Activated effector memory CD4-positive, alpha-beta T cell treated with anti-CD3 and anti-CD28 coated beads, Interleukin-2, amount 50 U/mL, for 16 hours (primary cell): ENCODE data around the gene STEAP3.
A peak's percentile ranks its signal among the peaks of the same experiment; 100 is the strongest.

ENCODE experiments used
- DNase-seq: peaks from one replicate; pipeline ENCODE4 v3.0.0-alpha.2; 2020

The STEAP3 gene

GRCh38 chr2:119223521-119224390 lies at the start of gene STEAP3:
TSS of gene STEAP3 (plus strand) at chr2:119223834. CDS start at chr2:119231013, 7,179 bp downstream.
- DNase-seq, result no peak

DNA sequence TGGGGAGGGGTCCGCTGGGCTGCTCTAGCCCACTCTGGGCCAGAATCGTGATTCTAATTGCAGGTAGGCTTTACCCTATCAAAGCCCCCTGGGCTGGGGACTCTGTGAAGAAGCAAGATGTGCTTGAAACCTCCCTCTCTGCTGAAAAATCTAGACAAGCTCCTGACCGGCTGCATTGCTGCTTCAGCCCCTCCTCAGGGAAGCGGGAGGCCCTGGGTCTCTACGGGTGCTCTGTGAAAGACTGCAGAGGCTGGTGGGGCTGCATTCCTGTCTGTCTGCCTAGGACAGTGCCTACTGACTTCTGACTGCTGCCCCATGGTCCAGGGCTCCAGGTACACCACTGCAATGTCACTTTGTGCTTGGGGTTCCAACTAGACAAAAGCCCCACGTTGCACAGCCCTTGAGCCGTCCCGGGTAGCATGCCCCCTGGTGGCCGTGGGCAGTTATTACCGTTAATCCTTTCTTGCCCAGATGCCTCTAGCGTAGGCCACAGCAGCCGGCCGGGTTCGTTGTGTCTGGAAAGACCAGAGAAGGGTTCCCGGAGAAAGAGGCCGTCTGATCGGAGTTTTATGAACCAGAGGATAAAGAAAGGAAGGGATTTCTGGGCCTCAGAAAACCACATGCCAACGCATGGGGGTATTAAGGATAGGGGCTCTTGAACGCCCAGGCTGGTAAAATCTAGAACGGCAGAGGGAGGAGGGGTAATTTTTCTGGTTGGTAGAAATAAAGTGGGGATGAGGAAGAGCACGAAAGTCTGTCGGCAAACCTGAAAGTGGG lies 49.2 kb upstream of the STEAP3 start:
- DNase-seq, result peak; percentile 82

DNA sequence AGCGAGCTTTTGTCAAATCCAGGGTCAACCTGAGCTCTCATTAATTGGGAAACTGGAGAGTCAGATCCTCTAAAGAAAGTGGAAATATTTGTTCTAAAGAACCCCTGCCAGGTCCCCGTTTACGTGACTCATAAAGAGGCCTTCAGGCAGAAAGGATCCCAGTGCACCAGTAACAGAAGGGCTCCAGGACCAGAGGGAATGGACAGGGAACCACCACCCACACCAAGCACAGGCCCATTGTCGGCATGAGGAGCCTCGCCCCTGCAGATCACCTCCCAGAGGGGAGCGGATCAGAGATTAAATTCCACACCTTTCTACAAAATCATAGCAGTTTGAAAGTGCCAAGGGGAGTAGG lies 48.7 kb upstream of the STEAP3 start:
- no peak for DNase-seq

GRCh38 chr2:119175517-119175916 lies 48.1 kb upstream of the STEAP3 start:
- no peak for DNase-seq

DNA sequence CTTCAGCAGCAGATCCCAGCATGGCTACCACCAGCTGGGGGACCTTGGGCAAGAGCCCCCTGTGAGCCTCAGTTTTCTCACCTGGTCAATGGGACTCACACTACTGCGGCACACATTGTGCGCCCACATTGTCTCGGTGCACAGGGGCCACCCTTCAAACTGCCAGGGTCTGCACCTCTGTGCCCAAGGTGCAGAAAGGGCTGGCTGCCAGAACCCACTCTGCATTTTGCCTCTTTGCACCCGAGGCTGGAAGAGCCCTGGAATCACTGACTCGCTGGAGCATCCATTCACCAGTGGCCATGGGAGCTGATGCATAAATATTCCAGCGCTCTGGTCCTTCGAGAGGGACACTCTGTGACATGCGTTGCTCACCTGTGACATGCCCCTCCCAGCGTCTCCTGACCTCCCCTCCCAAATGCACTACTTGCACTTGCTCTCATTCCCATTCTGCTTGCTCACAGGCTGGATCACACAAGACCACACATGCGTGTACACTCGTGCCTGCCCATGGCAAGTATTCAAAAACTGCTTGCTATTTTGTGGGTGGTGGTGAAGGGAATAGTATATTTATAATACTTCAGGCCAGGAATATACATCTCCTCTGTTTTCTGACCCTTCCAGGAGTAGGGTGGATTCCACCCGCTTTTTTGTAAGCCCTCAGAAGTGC lies 46.3 kb upstream of the STEAP3 start:
- no peak for DNase-seq

DNA sequence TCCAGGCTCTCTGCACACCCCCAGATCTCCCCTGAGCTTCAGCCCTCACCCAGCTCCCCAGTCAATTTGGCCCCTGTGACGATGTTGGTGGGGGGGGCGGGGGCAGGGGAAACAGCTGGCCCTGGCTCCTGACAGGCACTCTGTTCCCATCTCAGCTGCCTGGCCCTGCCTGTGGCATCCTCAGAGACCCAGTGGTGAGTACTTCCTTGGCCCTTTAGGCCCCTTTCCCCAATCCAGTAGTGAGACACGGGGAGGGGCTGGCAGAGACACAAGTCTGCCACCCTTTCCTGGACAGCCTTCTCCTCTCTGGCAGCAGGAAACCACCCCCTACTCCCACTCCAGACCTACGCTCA lies 45.8 kb upstream of the STEAP3 start:
- DNase-seq, result no peak

DNA sequence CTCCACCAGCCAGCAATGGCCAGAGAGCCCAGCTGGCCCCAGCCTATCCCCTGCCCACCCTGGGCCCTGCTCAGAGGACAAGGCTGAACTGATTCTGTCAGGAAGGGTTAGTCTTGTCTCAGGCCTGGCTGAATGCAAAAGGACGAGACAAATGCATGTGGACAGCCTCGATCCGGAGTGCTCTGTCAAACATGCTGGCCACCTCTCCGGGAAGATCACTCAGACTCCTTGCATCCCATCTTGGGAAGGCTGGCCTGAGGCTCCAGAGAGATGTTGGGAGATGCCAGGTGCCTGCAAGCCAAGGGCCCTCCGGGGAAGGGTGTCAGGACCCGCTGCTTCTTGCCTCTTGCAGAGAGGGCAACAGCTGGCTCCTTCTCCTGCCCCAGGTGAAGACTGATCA lies 44.9 kb upstream of the STEAP3 start:
- no peak for DNase-seq

- no peak for DNase-seq
These were observed 44.4 kb upstream of the STEAP3 start for GRCh38 chr2:119179202-119179601.

- no peak for DNase-seq
These were observed 43.6 kb upstream of the STEAP3 start for GRCh38 chr2:119179991-119180390.

GRCh38 chr2:119180892-119181291 lies 42.7 kb upstream of the STEAP3 start:
- no peak for DNase-seq

DNA sequence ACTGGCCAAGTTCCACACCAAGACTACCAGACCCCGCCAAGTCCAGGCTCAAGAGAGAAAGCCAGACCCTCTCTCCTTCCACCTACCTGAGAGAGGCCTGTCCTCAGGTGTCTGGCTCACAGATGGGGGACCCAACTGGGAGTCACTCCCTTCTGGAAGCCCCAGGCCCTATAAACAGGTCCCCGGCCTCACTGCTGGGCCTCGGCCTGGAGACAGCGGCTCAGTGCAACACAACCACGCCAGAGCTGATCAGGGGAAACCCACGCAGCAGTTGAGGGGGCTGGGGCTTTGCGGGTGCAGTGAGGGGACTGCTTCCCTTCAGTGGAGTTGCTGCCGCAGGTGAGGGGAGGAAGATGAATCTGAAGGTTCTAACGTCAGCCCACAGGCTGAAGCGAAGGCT lies 42.2 kb upstream of the STEAP3 start:
- no peak for DNase-seq

- DNase-seq, result no peak
These were observed 41.7 kb upstream of the STEAP3 start for GRCh38 chr2:119181791-119182445.

DNA sequence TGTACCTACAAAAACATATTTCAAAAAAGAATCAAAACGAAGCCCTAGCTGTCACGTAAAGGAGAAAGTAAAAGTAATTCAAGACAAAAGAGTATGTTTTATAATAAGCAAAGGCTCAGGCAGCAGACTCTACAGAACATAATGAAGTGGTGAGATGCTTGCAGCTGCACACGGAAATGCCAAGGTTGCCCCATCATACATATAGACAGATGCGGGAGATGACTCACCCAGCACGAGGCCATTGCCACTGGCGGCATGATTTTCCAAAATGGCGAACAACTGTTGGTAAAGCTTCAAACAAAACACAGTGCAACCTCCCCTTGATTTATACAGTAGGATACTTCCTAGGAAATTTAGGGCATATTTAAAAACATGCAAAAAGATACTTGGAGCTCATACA lies 39.1 kb upstream of the STEAP3 start:
- DNase-seq, result no peak

DNA sequence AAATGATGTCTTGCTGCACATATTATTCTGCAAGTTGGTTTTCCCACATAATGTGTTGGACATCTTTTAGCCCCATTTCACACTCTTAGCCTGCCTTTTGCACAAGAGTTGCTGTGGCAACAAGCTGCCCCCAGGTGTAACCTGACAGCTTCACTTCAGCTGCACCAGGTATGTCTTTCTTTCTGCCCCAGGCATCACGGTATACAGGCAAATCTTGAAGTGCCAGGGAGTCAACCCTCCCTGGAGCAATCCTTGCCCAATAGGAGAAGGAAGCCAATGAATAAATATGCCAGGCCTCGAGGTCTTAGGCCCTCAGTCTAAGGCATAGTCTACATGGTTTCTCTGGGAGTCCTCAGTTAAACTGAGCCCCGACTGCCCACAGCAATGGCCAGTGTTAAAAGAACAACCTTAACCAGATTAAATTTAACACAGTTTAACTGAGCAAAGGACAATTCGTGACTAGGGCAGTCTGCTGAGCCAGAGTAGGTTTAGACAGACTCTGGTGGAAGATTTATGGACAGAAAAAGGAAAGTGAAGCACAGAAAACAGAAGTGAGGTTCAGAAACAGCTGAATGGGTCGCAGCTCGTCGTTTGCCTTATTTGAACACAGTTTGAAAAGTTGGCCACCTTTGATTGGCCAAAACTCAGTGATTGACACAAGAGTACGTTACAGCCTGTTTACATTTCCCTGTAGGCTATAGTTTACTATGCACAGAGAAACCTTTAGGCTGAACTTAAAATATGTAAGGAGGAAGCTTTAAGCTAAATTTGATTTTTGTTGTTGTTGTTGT lies 33.1 kb upstream of the STEAP3 start:
- DNase-seq, result no peak

- DNase-seq, result no peak
These were observed 30.7 kb upstream of the STEAP3 start for GRCh38 chr2:119192893-119193292.

DNA sequence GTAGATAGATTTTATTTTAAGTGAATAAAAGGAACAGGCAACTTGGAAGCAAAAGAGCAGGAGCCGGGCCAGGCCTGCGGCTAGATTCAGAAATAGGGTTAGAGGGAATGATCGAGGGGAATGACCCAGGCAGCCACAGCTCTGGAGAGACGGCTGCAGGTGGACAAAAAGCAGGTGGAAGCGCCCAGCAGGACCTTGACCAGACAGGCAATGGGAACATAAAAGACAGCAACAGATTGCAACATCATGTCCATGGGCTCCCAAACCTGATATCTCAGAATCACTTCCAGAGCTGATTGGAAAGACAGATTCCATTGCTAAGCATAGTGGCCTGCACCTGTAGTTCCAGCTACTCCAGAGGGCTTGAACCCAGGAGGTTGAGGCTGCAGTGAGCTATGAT lies 28.6 kb upstream of the STEAP3 start:
- no peak for DNase-seq

DNA sequence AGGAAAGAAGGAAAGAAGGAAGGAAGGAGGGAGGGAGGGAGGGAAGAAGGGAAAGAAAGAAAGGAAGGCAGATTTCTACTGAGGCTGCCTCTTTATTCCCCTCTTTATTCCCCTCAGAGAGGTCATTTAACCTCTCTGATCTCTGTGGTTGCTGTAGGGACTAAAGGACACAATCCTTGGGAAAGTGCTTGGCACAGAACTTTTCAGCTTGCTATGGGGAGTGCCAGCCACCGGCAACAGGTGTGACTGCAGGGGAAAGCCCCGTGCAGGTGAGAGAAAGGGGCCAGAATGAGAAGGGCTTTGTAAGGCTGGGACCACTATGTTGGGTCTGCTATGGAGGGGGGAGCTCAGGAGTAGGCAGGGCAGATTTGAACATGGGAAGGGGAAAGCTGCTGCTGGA lies 27.7 kb upstream of the STEAP3 start:
- no peak for DNase-seq

DNA sequence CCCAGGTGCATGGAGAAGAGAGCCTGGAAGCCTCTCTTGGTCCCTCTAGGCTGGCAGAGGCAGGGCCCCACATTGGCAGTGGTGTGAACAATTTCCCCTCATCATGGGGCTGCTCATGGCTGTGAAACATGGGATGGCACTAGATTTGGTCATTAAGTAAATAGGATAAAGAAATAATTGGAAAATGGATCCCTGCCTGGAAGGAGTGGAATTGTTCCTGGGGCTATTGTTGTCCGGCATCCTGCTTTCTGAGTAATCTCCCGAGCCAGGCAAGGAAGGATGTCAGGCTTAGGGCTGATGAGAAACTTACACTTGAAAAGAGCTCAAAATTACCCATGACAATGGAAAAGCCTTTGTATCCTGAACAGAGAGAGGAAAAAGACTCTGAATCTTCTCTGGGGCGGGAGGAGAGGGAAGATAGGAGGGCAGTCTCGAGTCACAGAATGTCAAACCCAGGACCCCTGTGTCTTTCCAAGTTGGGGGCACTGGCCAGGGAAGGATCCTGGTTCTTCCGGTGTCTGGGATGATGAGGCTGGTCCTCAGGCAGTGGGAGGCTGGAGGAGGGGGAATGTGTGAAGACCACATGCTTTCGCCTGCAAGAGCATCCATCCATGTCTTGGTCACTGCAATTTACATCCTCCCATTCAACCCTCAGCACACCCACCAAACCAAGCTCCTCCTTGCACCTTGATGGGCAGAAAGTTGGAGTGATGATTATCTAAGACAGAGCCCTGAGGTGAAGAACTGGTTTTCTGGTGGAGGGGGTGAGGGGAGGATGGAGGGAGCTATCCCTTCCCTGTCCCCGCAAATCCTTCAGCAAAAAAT lies 27.1 kb upstream of the STEAP3 start:
- DNase-seq, result no peak

- DNase-seq, result no peak
These were observed 26.6 kb upstream of the STEAP3 start for GRCh38 chr2:119197126-119197405.

DNA sequence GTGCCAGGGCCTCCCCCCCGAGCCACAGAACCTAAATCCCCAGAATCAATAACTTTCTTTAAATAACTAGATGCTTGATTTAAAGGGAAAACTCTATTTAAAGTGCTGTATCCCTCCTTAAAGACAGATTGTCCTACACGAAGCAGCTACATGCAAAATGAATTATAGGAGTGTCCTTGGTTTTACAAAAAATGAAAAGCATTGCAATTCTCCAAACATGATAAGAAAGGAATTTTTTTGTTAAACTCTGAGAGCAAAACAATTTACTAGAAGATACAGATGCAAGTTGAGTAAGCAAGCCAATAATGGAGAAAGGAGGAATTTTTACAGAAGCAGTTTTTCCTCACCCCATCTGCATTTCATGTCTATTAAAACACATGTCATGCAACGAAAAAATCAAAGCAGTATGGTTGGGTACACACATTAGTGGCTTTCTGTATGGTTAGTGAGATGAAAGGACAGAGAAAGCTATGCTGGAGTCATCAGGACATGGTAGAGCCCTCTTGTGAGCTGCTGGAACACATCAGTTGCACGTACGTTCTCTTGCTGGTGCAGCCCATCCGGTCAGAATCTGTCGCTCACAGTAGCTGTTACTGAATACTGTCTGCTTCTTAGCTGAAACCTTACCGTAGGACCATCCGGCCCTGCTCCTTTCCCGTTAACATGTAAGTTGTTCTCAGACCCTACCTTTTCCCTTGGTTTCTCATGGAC lies 25.9 kb upstream of the STEAP3 start:
- no peak for DNase-seq

DNA sequence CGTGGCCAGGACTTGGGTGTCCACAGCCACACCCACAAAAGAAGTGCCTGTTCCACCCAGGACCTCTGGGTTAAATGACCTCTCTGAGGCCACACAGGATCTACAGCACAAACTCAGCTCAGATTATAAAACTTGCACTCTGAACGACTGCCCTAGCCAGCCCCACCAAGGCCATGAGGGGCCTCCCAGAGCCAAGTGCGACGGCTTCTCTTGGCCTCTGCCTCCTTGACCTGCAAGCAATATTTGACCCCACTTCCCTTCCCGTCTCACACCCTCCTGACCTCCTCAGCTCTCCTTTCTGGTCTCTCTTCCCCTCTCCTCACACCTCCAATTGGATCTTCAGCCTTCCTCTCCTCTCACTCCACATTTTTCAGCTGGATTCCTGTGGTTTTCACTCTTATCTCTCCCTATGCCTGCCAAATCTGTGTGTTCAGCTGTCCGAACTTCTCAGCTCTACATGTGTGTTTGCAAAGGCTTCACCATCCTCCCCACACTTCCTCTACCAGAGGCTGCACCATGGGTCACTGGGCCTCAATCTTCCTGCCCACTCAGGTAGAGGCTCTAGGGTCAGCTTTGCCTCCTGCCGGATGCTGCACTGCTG lies 25.3 kb upstream of the STEAP3 start:
- no peak for DNase-seq
